ENCODE results near the gene TMEM207. TPM values are rescaled to one million over a fixed set of nuclear protein-coding genes. Genes with fewer than 3 reads are reported as not detected.

TMEM207 gene
- polyA plus RNA-seq, 1 of the 3 experiments (the other 2 are of a cell fraction): not detected

- no peak overlapping the region for H3K9ac ChIP-seq
- H3K27me3 ChIP-seq (ENCODE audit: insufficient read depth): peaks cover 6% of the 10 kb centered on the region; the same call in 1 of the 2 replicates
- no peaks in the 10 kb centered on the region for H3K9me3 ChIP-seq
- no peak overlapping the region for H2AFZ ChIP-seq (ENCODE audit: low read depth)
- H3F3A ChIP-seq (replicated peaks; ENCODE audit: insufficient read depth): no peaks in the 10 kb centered on the region
- no peaks in the 10 kb centered on the region for H3K4me1 ChIP-seq (ENCODE audit: control insufficient read depth in 1 of 2, insufficient read depth in 2 of 2, low read depth in 1 of 2, low read length in 1 of 2)
- no peaks in the 10 kb centered on the region for H4K20me1 ChIP-seq (ENCODE audit: insufficient read depth)
- ChIA-PET POLR2A (no interaction called here), CTCF (no interaction called here)
- no peaks in the 10 kb centered on the region for H3K9me2 ChIP-seq
- H3K4me2 ChIP-seq: no peak overlapping the region
- no peak for DNase-seq
- no peak overlapping the region for H3K4me3 ChIP-seq (ENCODE audit: low read depth in 2 of 2, low read length in 1 of 2)
- no peaks in the 10 kb centered on the region for H3K79me2 ChIP-seq (ENCODE audit: insufficient read depth)
- H3K36me3 ChIP-seq (replicated peaks in 1 of 2; ENCODE audit: control insufficient read depth in 1 of 2, insufficient read depth in 2 of 2, low read length in 1 of 2): no peaks in the 10 kb centered on the region
- H3K27ac ChIP-seq (ENCODE audit: low read depth in 2 of 2, low read length in 1 of 2): no peak overlapping the region
- TF ChIP-seq EZH2phosphoT487 (IDR thresholded peaks at IDR 0.05; ENCODE audit: borderline replicate concordance, low read depth): no peak
- no peak for TF ChIP-seq GABPA (IDR thresholded peaks at IDR 0.05; ENCODE audit: low read depth)
- no peak for TF ChIP-seq FOXJ3 (CRISPR knock-in tag; IDR thresholded peaks at IDR 0.05)
- TF ChIP-seq MXI1 (IDR thresholded peaks at IDR 0.05; ENCODE audit: low read depth, low read length): no peak
- TF ChIP-seq ZBTB33 (IDR thresholded peaks at IDR 0.05; ENCODE audit: borderline replicate concordance, low read depth): no peak
- no peak for TF ChIP-seq POLR2AphosphoS5 (IDR thresholded peaks at IDR 0.05; ENCODE audit: low read depth, low read length)
- TF ChIP-seq CHD2 (IDR thresholded peaks at IDR 0.05; ENCODE audit: low read length, partially characterized antibody): no peak
- TF ChIP-seq GATA2 (CRISPR knock-in tag; IDR thresholded peaks at IDR 0.05): no peak
- no peak for TF ChIP-seq IRF3 (IDR thresholded peaks at IDR 0.05; ENCODE audit: low read depth, low read length)
- no peak for TF ChIP-seq NFIC (IDR thresholded peaks at IDR 0.05; ENCODE audit: borderline replicate concordance)
- 9% methylated on average over 2 of the region's 2 CpGs for WGBS (ENCODE audit: low lambda C conversion rate)
Measured at GRCh38 chr3:190430906-190431305, 18.8 kb downstream of the TMEM207 start.

GRCh38 chr3:190429681-190430080 lies 20.0 kb downstream of the TMEM207 start:
- H3K4me2 ChIP-seq: no peak overlapping the region

More at GRCh38 chr3:190429681-190430080, 20.0 kb downstream of the TMEM207 start:
- no peaks in the 10 kb centered on the region for H4K20me1 ChIP-seq (ENCODE audit: insufficient read depth)
- 0% methylated on average over 2 of the region's 2 CpGs for WGBS (ENCODE audit: low lambda C conversion rate)
- no peaks in the 10 kb centered on the region for H3F3A ChIP-seq (replicated peaks; ENCODE audit: insufficient read depth)
- no peaks in the 10 kb centered on the region for H3K79me2 ChIP-seq (ENCODE audit: insufficient read depth)
- H3K4me3 ChIP-seq (ENCODE audit: low read depth in 2 of 2, low read length in 1 of 2): no peak overlapping the region
- CTCF ChIA-PET: interaction anchor here (0.7 kb wide), 1 partner anchor 16 kb away, joined by 3 read pairs; no protein-coding TSS in a partner anchor
- POLR2A ChIA-PET: no interaction called here
- H3K9ac ChIP-seq: no peak overlapping the region
- no peak for DNase-seq
- TF ChIP-seq TCF12 (IDR thresholded peaks at IDR 0.05): no peak
- TF ChIP-seq TAF1 (IDR thresholded peaks at IDR 0.05; ENCODE audit: borderline replicate concordance, low read depth, low read length): no peak
- no peak for TF ChIP-seq CHD2 (IDR thresholded peaks at IDR 0.05; ENCODE audit: low read length, partially characterized antibody)
- no peak for TF ChIP-seq POLR2AphosphoS5 (IDR thresholded peaks at IDR 0.05; ENCODE audit: low read depth, low read length)
- no peak for TF ChIP-seq USF2 (IDR thresholded peaks at IDR 0.05; ENCODE audit: borderline replicate concordance, low read depth, low read length)
- TF ChIP-seq FOXM1 (IDR thresholded peaks at IDR 0.05; ENCODE audit: low read depth): no peak
- no peak for TF ChIP-seq NFIC (IDR thresholded peaks at IDR 0.05; ENCODE audit: borderline replicate concordance)
- TF ChIP-seq GATA2 (CRISPR knock-in tag; IDR thresholded peaks at IDR 0.05): no peak
- no peak for TF ChIP-seq ELF1 (IDR thresholded peaks at IDR 0.05)
- TF ChIP-seq EP300 (IDR thresholded peaks at IDR 0.05; ENCODE audit: borderline replicate concordance in 1 of 2, low read depth in 1 of 2, low read length in 1 of 2): no peak
- TF ChIP-seq SIN3A (IDR thresholded peaks at IDR 0.05; ENCODE audit: borderline replicate concordance, low read depth, low read length): no peak
- TF ChIP-seq EZH2phosphoT487 (IDR thresholded peaks at IDR 0.05; ENCODE audit: borderline replicate concordance, low read depth): no peak
- no peak overlapping the region for H3K27ac ChIP-seq (ENCODE audit: low read depth in 2 of 2, low read length in 1 of 2)
- no peaks in the 10 kb centered on the region for H3K4me1 ChIP-seq (ENCODE audit: control insufficient read depth in 1 of 2, insufficient read depth in 2 of 2, low read depth in 1 of 2, low read length in 1 of 2)
- H3K36me3 ChIP-seq (replicated peaks in 1 of 2; ENCODE audit: control insufficient read depth in 1 of 2, insufficient read depth in 2 of 2, low read length in 1 of 2): no peaks in the 10 kb centered on the region
- H2AFZ ChIP-seq (ENCODE audit: low read depth): no peak overlapping the region
- H3K9me3 ChIP-seq: no peaks in the 10 kb centered on the region
- H3K9me2 ChIP-seq: no peaks in the 10 kb centered on the region
- H3K27me3 ChIP-seq (ENCODE audit: insufficient read depth): peaks cover 6% of the 10 kb centered on the region; the same call in 1 of the 2 replicates

Measured in SK-N-SH (cell line).